Gastroesophageal sphincter (tissue), 4 donors: ENCODE measurements around the gene GTF2A1. TPM values are rescaled to one million over a fixed set of nuclear protein-coding genes. Genes with fewer than 3 reads are reported as not detected.

Experiments
- ATAC-seq: fragments of 150-250 bp; one replicate; pipeline ENCODE4 v1.9.1; 2016; ENCODE audit warnings: mild to moderate bottlenecking, moderate library complexity
- H3K27ac ChIP-seq, 4 donors: fragments of 200-600 bp; sonication (generic) in 3 of 4; 1 replicate in 3 of 4; 2 replicates in 1 of 4; pipeline ENCODE4 v1.5.1; 2016 to 2019
- H3K27me3 ChIP-seq: fragments of 200-600 bp; sonication (generic); one replicate; pipeline ENCODE4 v1.5.1; 2019
- H3K36me3 ChIP-seq, 2 donors: fragments of 200-600 bp; sonication (generic); one replicate each; pipeline ENCODE4 v1.5.1; 2019; ENCODE audit warnings: control low read depth in 1 of 2
- H3K4me1 ChIP-seq, 3 donors: fragments of 200-600 bp; sonication (generic); 1 replicate in 2 of 3; 2 replicates in 1 of 3; pipeline ENCODE4 v1.5.1; 2016 to 2019; ENCODE audit warnings: control low read depth in 2 of 3
- H3K4me3 ChIP-seq, 2 donors: fragments of 200-600 bp; sonication (generic); one replicate each; pipeline ENCODE4 v1.5.1; 2019; ENCODE audit warnings: mild to moderate bottlenecking in 1 of 2, moderate library complexity in 1 of 2
- H3K9me3 ChIP-seq, 3 donors: fragments of 200-600 bp; sonication (generic); one replicate each; pipeline ENCODE4 v1.5.1; 2017 to 2019; ENCODE audit warnings: control low read depth in 2 of 3
- CTCF ChIP-seq, 4 experiments: fragments of 200-600 bp in 2 of 4; fragments of 450-650 bp in 2 of 4; sonication (generic) in 1 of 4; IDR thresholded peaks; one replicate each; pipeline ENCODE4 v1.5.1; 2017 to 2019; ENCODE audit warnings: antibody characterized with exemption in 4 of 4, mild to moderate bottlenecking in 2 of 4, moderate library complexity in 2 of 4
- EP300 ChIP-seq: sonication (generic); formaldehyde crosslinking; IDR thresholded peaks from one replicate; pipeline ENCODE4 v1.6.1; 2017; ENCODE audit warnings: antibody characterized with exemption, mild to moderate bottlenecking
- POLR2A ChIP-seq, 2 donors: fragments of 450-650 bp; IDR thresholded peaks; one replicate each; pipeline ENCODE4 v1.6.1; 2017; ENCODE audit warnings: antibody characterized with exemption in 2 of 2, mild to moderate bottlenecking in 2 of 2, moderate library complexity in 1 of 2
- POLR2AphosphoS5 ChIP-seq: sonication (generic); formaldehyde crosslinking; IDR thresholded peaks from one replicate; pipeline ENCODE4 v1.6.1; 2017; ENCODE audit warnings: antibody characterized with exemption
- WGBS, 2 donors: methylation state at CpG; one replicate each; pipeline ENCODE4 v1.1.5; 2018; ENCODE audit warnings: low coverage in 1 of 2; 5-methylcytosine and 5-hydroxymethylcytosine counted together
- total RNA-seq, 4 donors: library from RNA; depleted of rRNA; stranded (reverse); fragments of >200 nt; gene quantifications; one replicate each; pipeline ENCODE4 v1.1.0, GENCODE V29; 2016

Gene GTF2A1
- total RNA-seq, 4 donors from 2014 or later, result 28.0 to 40.0 (median 30.5) TPM

DNA sequence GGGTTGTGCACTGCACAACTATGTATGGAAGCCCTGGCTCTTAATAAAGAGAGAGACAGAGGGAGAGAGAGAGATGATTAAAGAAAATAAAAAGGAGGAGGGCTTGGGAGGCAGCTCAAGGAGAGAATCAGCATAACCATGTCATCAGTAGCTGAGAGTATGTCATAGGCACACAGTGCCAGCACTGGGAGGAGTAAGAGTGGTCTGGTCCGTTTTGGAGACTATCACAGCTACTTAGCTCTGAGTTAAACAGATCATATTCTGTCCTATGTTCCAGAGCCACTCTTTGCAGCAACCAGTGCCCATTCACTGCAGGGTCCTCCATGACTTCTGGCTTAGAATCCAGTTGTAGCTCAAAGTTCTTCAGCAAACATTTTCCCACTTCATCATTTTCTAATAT lies 59.0 kb downstream of the GTF2A1 start:
- no peak for ATAC-seq
- Histone ChIP-seq H3K27ac (no peak overlapping the region), H3K4me1 (no peaks in the 10 kb centered on the region), H3K4me3 (no peak overlapping the region), H3K36me3 (no peaks in the 10 kb centered on the region), H3K9me3 (no peaks in the 10 kb centered on the region), H3K27me3 (no peaks in the 10 kb centered on the region)
- WGBS, 2 donors, result 12 to 57% methylated on average over 1 of the region's 1 CpG
- TF ChIP-seq CTCF (IDR thresholded peaks at IDR 0.05), result no peak
- no peak for TF ChIP-seq POLR2AphosphoS5
- no peak for TF ChIP-seq POLR2A (IDR thresholded peaks at IDR 0.05)
- no peak for TF ChIP-seq EP300

DNA sequence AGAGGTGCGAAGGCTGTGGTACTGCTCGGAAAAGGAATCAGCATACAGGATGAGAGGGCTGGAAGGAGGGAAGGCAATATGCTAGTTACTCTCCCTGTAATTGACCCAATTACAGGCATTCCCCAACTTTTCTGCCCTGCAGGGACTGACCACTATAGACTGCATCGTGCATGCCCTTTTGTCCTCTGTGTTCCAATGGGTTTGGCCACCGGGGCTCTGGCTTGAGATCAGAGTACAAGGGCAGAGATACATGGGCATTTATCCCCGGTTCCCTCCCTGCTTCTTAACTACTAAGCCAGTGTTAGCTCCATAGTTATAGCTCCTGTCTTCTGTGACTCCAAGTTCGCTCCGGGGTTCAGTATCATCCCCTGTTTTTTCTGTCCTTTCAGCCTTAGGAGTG lies 59.7 kb downstream of the GTF2A1 start:
- 76 to 84% methylated on average over 7 of the region's 7 CpGs for WGBS, 2 donors
- H3K4me3 ChIP-seq, result no peak overlapping the region
- no peaks in the 10 kb centered on the region for H3K9me3 ChIP-seq
- no peak for ATAC-seq
- H3K36me3 ChIP-seq, result no peaks in the 10 kb centered on the region
- H3K4me1 ChIP-seq, result no peaks in the 10 kb centered on the region
- no peaks in the 10 kb centered on the region for H3K27me3 ChIP-seq
- TF ChIP-seq POLR2A (IDR thresholded peaks at IDR 0.05) (no peak), POLR2AphosphoS5 (no peak), EP300 (no peak), CTCF (IDR thresholded peaks at IDR 0.05) (no peak)
- no peak overlapping the region for H3K27ac ChIP-seq

DNA sequence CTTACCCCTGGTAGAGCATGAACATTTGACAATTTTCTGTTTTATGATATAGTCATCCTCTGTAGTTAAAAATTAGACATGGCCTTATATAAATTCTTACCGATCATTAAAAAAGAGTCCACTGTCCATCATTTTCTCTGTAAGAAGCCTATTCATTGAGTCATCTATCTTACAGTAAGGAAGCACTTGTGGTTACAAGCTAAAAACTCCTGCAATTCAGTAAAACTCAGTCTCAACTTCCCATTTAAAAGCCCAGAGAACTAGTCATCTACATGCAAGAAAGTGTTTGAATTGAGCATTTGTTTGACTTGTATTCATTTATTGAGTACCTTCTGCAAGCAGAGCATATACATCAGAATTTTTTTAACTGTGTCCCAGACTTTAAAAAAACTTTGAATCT lies 63.3 kb downstream of the GTF2A1 start:
- TF ChIP-seq POLR2AphosphoS5, result no peak
- TF ChIP-seq POLR2A (IDR thresholded peaks at IDR 0.05), result no peak
- TF ChIP-seq EP300, result no peak
- TF ChIP-seq CTCF (IDR thresholded peaks at IDR 0.05), result no peak
- no peak for ATAC-seq
- H3K4me3 ChIP-seq, result no peak overlapping the region
- no peaks in the 10 kb centered on the region for H3K27me3 ChIP-seq
- no peaks in the 10 kb centered on the region for H3K9me3 ChIP-seq
- no peaks in the 10 kb centered on the region for H3K4me1 ChIP-seq
- 75 to 100% methylated on average over 1 of the region's 1 CpG for WGBS, 2 donors
- no peaks in the 10 kb centered on the region for H3K36me3 ChIP-seq
- no peak overlapping the region for H3K27ac ChIP-seq

DNA sequence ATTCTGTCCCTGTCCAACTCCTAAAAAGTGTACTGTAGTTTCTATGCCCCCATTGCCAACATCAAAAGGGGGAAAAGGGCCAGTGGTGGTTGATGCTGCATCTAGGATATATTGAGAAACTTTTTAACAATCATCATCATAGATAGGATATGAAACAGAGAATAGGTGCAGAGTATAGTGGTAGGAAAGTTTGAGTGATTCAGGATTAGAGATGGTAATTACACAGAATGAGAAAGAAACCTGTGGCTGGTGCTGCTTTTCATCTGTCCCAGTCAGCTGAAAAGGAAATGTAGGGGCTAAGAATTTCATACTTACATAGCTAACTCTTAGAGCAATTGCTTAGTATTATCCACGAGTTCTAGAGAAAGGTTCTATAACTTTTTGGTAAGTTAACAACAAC lies 67.6 kb downstream of the GTF2A1 start:
- no peak overlapping the region for H3K27ac ChIP-seq
- no peaks in the 10 kb centered on the region for H3K9me3 ChIP-seq
- H3K4me1 ChIP-seq, result no peaks in the 10 kb centered on the region
- H3K36me3 ChIP-seq, result no peaks in the 10 kb centered on the region
- no peak for ATAC-seq
- WGBS, 2 donors, result 64 to 78% methylated on average over 1 of the region's 1 CpG
- H3K27me3 ChIP-seq, result no peaks in the 10 kb centered on the region
- TF ChIP-seq CTCF (IDR thresholded peaks at IDR 0.05) (no peak), POLR2A (IDR thresholded peaks at IDR 0.05) (no peak), POLR2AphosphoS5 (no peak), EP300 (no peak)
- H3K4me3 ChIP-seq, result no peak overlapping the region

DNA sequence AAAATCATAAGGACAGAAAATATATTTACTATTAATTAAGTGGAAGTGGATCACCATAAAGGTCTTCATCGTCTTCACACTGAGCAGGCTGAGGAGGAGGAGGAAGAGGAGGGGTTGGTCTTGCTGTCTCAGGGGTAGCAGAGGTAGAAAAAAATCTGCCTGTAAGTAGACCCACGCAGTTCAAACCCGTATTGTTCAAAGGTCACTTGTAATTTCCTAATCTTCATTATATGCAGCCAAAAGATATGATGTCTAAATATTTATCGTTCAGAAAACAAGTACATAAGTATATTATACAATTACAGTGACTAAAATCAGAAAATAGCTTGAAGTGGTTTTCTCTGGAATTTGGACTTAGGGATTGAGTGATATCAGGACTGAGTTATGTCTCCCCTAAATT lies 72.1 kb downstream of the GTF2A1 start:
- no peaks in the 10 kb centered on the region for H3K27me3 ChIP-seq
- peaks cover 0 to 17% (median 9%) of the 10 kb centered on the region in 3 donors for H3K4me1 ChIP-seq
- no peaks in the 10 kb centered on the region for H3K9me3 ChIP-seq
- H3K4me3 ChIP-seq, result no peak overlapping the region
- WGBS, 2 donors, result 59 to 65% methylated on average over 4 of the region's 4 CpGs
- ATAC-seq, result no peak
- no peaks in the 10 kb centered on the region for H3K36me3 ChIP-seq
- no peak overlapping the region for H3K27ac ChIP-seq
- TF ChIP-seq EP300 (no peak), CTCF (IDR thresholded peaks at IDR 0.05) (no peak), POLR2AphosphoS5 (no peak), POLR2A (IDR thresholded peaks at IDR 0.05) (no peak)
